Neural cell (in vitro differentiated cells): ENCODE data around the gene ATG3.

Experiments
- CTCF ChIP-seq: fragments of 450-650 bp; IDR thresholded peaks from 2 replicates; pipeline ENCODE4 v1.5.1; 2014; ENCODE audit warnings: antibody characterized with exemption, mild to moderate bottlenecking, moderate library complexity; ENCODE audit not compliant: poor library complexity, severe bottlenecking
- POLR2AphosphoS5 ChIP-seq: IDR thresholded peaks from 2 replicates; pipeline ENCODE4 v1.6.1; 2012
- SMC3 ChIP-seq: fragments of 450-650 bp; conservative IDR thresholded peaks from 2 replicates; pipeline ENCODE4 v1.6.1; 2014; ENCODE audit warnings: antibody characterized with exemption, mild to moderate bottlenecking, moderate library complexity; ENCODE audit not compliant: poor library complexity

- TF ChIP-seq CTCF = no peak
- TF ChIP-seq POLR2AphosphoS5 = no peak
- TF ChIP-seq SMC3 = no peak
These were observed 53.5 kb downstream of the ATG3 start for GRCh38 chr3:112508261-112508660.
